ENCODE results near the gene IGF2BP2. TPM values are rescaled to one million over a fixed set of nuclear protein-coding genes. Genes with fewer than 3 reads are reported as not detected.

IGF2BP2 gene
- total RNA-seq, 1 donor from 2014 or later, result 101 TPM

DNA sequence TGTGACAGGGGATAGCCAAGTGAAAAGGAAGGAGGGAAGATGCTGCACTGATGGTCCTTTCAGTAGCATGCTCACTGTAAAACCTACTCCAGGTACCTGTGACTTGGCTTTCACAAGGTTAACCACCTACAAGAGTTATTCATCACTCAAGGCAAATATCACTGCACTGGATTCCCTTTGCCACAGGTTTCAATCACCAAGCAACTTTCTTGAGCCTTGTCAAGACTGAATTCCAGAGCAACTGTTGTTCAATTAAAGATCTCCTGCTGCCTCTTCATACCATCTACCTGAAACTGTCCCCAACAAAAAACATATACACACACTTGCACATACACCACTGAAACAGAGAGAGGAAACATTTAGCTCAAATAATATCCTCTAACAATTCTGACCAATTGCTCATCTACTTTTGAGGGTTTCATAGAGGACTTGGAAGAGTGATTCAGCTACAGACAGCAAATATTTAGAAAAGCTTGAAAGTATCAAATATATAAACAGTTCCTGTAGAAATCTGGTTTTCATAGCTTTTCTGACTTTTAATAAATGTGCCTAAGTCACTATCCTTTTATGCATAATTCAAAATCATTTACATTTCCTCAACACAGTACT lies 6.5 kb downstream of the IGF2BP2 start:
- H3K4me3 Mint-ChIP-seq (ENCODE audit: unreplicated experiment), result no peak overlapping the region
- no peak for TF ChIP-seq CTCF (IDR thresholded peaks at IDR 0.05)
- peak overlapping the region; percentile 1 for H3K27ac Mint-ChIP-seq (ENCODE audit: unreplicated experiment)
- no peak for DNase-seq (ENCODE audit: extremely low spot score, unreplicated experiment)
- no peaks in the 10 kb centered on the region for H3K27me3 Mint-ChIP-seq (ENCODE audit: unreplicated experiment)
- H3K9me3 Mint-ChIP-seq (ENCODE audit: unreplicated experiment), result no peaks in the 10 kb centered on the region
- H3K36me3 Mint-ChIP-seq (ENCODE audit: unreplicated experiment), result no peaks in the 10 kb centered on the region
- peaks cover 78% of the 10 kb centered on the region for H3K4me1 Mint-ChIP-seq (ENCODE audit: unreplicated experiment)

- H3K4me1 Mint-ChIP-seq (ENCODE audit: unreplicated experiment), result peaks cover 86% of the 10 kb centered on the region
- H3K27ac Mint-ChIP-seq (ENCODE audit: unreplicated experiment), result peak overlapping the region; percentile 80
- no peaks in the 10 kb centered on the region for H3K27me3 Mint-ChIP-seq (ENCODE audit: unreplicated experiment)
- no peaks in the 10 kb centered on the region for H3K9me3 Mint-ChIP-seq (ENCODE audit: unreplicated experiment)
- H3K36me3 Mint-ChIP-seq (ENCODE audit: unreplicated experiment), result peaks cover 5% of the 10 kb centered on the region
- no peak for TF ChIP-seq CTCF (IDR thresholded peaks at IDR 0.05)
- DNase-seq (ENCODE audit: extremely low spot score, unreplicated experiment), result no peak
- peak overlapping the region; percentile 5 for H3K4me3 Mint-ChIP-seq (ENCODE audit: unreplicated experiment)
Measured at GRCh38 chr3:185815391-185816282, 9.2 kb downstream of the IGF2BP2 start.

GRCh38 chr3:185813691-185814215 lies 11.1 kb downstream of the IGF2BP2 start:
- H3K9me3 Mint-ChIP-seq (ENCODE audit: unreplicated experiment), result no peaks in the 10 kb centered on the region
- peaks cover 5% of the 10 kb centered on the region for H3K36me3 Mint-ChIP-seq (ENCODE audit: unreplicated experiment)
- peak; percentile 86 for DNase-seq (ENCODE audit: extremely low spot score, unreplicated experiment)
- peak overlapping the region; percentile 24 for H3K4me3 Mint-ChIP-seq (ENCODE audit: unreplicated experiment)
- H3K27ac Mint-ChIP-seq (ENCODE audit: unreplicated experiment), result peak overlapping the region; percentile 81
- no peaks in the 10 kb centered on the region for H3K27me3 Mint-ChIP-seq (ENCODE audit: unreplicated experiment)
- peaks cover 77% of the 10 kb centered on the region for H3K4me1 Mint-ChIP-seq (ENCODE audit: unreplicated experiment)
- no peak for TF ChIP-seq CTCF (IDR thresholded peaks at IDR 0.05)

DNA sequence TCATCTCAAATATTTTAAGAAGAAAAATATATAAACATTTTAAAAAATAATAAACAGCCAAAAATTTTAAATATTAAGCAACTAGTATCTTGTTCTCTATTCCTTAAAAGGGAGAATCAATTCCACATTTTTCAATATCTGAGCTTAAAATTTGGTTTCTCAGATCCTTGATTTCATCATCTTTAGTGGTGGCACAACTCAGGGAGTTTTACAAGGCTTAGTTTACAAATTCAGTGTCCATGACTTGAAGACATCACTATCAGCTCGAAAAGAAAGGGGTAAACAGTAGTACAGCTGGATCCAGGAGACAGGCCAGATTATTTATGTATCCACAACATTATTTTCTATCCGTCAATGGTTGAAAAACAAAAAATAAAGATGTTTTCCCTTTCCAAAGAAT lies 11.6 kb downstream of the IGF2BP2 start:
- H3K27ac Mint-ChIP-seq (ENCODE audit: unreplicated experiment), result peak overlapping the region; percentile 81
- H3K4me3 Mint-ChIP-seq (ENCODE audit: unreplicated experiment), result no peak overlapping the region
- H3K4me1 Mint-ChIP-seq (ENCODE audit: unreplicated experiment), result peaks cover 72% of the 10 kb centered on the region
- no peak for DNase-seq (ENCODE audit: extremely low spot score, unreplicated experiment)
- H3K27me3 Mint-ChIP-seq (ENCODE audit: unreplicated experiment), result no peaks in the 10 kb centered on the region
- TF ChIP-seq CTCF (IDR thresholded peaks at IDR 0.05), result no peak
- no peaks in the 10 kb centered on the region for H3K9me3 Mint-ChIP-seq (ENCODE audit: unreplicated experiment)
- peaks cover 5% of the 10 kb centered on the region for H3K36me3 Mint-ChIP-seq (ENCODE audit: unreplicated experiment)

Measured in osteocyte (in vitro differentiated cells).